NCI-H2227 treated with DMSO at 0.1 percent for 48 hours (cell line): ENCODE measurements around the gene CDH15.

Source experiments
- DNase-seq: peaks from one replicate; lab custom pipeline; 2025; lab: John Stamatoyannopoulos, UW

CDH15 gene, protein sequence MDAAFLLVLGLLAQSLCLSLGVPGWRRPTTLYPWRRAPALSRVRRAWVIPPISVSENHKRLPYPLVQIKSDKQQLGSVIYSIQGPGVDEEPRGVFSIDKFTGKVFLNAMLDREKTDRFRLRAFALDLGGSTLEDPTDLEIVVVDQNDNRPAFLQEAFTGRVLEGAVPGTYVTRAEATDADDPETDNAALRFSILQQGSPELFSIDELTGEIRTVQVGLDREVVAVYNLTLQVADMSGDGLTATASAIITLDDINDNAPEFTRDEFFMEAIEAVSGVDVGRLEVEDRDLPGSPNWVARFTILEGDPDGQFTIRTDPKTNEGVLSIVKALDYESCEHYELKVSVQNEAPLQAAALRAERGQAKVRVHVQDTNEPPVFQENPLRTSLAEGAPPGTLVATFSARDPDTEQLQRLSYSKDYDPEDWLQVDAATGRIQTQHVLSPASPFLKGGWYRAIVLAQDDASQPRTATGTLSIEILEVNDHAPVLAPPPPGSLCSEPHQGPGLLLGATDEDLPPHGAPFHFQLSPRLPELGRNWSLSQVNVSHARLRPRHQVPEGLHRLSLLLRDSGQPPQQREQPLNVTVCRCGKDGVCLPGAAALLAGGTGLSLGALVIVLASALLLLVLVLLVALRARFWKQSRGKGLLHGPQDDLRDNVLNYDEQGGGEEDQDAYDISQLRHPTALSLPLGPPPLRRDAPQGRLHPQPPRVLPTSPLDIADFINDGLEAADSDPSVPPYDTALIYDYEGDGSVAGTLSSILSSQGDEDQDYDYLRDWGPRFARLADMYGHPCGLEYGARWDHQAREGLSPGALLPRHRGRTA

DNA sequence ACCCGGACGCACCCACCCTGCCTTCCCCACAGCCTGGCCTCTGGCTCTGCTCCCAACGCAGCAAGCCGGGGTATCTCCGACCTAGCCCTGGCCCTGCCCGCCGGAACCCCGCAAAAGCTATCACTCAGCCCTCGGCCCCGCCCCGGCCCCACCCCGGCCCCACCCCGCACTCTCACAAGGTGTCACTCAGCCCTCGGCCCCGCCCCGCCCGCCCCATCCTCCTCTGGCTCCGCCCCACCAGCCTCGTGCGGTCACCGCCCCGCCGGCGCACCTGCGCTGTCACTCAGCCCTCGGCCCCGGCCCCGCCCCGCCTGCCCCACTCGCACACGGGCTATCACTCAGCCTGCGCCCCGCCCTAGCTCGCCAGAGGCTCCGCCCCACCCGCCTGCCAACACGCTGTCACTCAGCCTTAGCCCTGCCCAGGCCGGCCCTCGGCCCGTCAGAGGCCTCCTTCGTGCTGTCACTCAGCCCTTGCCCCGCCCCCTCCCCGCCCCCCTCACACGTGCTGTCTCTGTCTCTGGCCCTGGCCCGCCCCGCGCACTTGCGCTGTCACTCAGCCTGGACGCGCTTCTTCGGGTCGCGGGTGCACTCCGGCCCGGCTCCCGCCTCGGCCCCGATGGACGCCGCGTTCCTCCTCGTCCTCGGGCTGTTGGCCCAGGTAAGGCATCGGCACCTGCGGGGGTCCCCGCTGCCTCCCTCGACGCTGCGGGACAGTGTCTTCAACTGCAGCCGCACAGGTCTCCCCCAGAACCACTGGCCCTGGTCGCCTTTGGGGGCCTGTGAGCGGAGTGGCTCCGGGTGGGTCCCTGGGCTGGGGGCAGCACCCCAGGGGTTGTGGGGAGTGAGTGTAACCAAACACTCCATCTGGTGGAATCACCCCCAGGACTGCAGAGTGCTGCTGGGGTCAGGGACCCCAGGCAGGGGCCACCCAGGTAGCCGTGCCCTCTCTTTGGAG lies at the start of gene CDH15:
Gene CDH15, plus strand, starts transcription at position 533 of the 955 bp plus-strand sequence. Its CDS starts 84 bp downstream, at position 617.
- DNase-seq, result peak; percentile 76

DNA sequence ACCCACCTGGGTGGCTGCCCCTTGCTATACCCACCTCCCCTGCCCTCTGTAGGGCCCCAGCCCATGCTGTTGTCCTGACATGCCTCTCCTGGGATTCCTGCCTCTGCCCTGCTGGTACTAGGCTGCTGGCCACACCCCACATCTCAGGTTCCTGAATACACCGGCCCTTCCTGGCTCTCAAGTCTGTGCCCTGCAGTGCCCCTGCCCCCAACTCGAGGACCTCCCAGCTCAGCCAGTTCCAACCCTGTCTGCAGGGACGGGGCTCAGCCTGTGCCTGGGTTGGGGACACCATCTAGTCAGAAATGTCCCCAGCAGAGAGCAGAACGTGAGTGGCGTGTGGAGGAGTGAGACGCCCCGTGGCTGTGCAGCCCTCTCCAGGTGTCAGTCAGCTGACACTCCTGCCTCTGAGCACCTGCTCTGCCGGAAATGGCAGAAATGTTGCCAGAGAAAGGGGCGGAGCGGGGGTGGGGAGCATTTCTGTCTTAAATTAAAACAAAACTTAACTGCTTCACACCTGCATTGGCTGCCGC lies 49.2 kb upstream of the CDH15 start:
- DNase-seq, result no peak

DNA sequence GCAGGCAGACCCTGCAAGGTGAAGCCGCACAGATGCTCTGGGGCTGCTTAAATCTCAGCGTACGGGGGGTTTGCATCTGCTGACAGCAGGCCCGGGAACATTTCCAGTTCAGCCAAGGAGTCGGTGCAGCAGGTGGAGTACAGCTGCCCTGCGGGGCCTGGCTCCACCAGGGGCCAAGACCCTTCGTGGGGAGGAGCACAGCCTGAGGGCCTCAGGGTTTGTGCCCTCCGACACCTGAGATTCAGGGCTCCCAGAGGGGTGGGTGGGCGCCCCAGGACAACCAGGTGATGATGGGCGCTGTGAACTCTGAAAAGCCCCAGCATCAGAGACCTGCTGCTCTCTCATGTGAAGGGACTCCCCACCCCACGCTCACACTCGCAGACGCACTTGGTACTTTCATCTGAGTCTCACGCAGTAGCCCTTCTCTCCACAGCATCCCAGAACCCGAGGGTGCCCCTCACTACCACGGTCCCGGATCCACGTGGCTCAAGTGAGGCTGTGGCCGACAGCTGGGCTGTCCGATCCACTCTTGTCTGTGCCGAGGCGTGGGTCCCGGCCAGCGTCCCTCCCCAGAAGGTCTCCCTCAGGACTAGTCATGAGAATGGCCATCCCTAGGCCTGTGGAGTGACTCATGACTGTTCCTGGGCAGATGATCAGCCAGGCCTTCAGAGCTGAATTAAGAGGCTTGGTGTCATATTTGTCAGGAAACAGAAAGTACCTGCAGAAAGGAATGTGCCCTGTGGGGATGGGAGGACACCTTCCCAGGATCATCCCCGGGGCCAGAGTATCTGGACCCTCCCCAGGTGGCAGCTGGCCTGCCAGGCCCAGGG lies 48.3 kb upstream of the CDH15 start:
- no peak for DNase-seq

DNA sequence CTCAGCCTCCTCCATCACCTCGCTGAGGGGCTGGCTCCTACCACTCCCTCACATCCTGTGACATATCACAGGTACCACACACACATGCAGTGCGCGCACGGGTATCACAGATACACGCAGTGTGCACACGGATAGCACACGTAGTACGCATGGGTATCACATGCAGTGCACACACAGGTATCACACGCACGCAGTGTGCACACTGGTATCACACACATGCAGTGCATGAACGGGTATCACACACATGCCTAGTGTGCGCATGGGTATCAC lies 47.8 kb upstream of the CDH15 start:
- no peak for DNase-seq

DNA sequence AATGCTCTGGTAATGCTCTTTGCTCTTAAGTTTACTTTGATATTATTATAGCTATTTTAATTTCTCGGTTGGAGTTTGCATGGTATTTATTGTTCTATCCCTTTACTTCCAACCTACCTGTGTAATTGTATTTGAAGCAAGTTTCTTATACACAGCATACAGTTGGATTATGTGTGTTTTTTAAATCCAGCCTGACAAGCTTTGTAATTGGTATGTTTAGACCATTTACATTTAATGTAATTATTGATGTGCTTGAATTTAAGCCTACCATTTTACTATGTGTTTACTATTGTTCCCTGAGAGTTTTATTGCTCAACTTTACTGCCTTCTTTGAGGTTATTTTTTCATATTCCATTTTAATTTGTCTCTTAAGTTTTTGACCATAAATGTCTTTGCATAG lies 42.2 kb upstream of the CDH15 start:
- DNase-seq, result no peak

DNA sequence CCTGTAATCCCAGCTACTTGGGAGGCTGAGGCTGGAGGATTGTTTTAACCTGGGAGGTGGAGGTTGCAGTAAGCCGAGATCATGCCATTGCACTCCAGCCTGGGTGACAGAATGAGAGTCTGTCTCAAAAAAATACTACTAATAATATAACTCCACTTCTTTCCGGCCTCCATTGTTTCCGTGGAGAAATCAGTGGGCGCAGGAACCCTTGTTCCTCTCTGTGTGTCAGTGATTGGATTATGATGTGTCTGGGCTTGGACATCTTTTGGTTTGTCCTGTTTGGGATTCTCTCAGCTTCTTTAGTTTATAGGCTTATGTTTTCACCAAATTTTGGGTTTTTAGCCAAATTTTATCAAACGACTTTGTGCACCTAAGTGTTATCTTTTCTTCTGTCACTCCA lies 41.1 kb upstream of the CDH15 start:
- no peak for DNase-seq

DNA sequence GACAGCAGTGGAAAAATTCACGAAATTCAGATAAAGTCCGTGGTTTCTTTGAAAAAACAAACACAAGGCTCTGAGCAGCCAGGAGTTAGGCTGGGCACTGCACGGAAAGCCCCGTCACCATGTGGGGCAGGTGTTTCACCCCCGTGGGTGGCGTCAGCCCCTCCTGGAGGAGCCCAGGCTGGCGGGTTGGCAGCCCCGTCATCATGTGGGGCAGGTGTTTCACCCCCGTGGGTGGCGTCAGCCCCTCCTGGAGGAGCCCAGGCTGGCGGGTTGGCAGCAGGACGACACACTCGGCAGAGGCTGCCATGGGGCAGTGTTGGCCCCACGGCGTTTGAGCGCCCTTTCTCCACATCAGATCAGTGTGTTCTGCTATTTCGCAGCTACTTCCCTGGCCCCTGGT lies 39.8 kb upstream of the CDH15 start:
- DNase-seq, result no peak

DNA sequence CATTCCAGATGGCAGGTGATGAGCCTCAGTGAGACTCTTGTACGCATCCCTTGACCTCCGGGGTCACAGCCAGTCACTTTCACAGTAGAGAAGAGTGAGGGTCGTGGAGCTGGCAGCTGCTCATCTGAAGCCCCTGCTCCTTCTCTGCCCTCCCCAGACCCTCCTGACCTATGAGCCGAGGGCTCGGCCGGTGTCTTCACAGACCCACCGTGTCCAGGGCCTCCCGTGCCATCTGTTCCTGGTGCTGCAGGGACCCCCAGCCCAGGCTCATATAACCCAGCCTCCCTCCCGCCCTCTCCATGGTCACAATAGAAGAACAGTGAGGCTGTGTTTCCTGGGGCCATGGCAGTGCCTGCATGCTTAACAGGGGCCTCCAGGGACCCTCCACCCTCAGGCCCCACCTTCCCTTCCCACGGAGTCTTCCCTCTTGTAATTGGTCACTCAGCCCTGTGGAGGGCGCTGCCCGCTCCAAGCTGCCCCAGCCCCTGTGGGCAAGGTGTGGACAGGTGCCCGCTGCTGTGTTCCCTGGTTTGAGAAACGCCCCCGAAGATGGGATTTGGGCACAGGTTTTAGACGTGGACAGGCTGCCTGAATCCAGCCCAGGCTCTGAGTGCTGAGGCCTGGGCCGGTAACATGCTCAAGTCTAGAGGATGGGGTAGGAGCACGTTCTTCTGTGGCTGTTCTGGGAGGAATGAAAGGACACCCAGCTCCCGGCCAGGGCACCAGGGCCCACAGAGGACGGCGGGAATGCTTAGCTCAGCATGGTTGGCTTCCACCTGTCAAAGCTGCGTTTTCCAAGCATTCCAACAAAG lies 39.1 kb upstream of the CDH15 start:
- DNase-seq, result no peak

DNA sequence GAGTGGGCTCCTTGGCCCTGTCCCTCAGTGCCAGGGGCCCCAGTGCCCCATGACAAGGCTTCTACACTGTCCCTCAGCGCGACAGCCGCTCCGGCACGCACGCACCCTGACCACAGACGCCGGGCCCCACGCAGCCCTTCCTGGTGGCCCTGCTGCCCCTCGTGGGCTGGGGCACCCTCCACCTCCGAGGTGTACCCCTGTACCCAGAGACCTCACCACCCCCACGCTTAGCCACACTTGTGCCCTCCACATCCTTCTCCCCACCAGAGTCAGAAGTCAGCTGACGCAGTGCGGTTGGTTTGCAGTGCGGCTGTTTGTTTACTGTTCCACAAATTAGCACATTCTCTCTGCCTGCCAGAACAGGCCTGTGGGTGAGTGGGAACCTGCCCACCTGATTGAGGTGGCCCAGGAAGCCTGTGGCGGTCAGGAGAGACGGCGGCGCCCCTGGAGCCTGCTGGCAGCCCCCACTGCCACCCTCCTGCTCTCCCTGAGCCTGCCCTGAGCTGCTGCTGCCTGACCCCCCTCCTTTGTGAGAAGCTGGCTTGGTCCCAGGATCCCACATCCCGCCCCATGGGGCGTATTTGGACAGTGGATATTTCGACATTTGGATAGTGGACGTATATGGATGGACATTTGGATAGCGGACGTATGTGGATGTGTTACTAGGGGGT lies 38.0 kb upstream of the CDH15 start:
- DNase-seq, result no peak

DNA sequence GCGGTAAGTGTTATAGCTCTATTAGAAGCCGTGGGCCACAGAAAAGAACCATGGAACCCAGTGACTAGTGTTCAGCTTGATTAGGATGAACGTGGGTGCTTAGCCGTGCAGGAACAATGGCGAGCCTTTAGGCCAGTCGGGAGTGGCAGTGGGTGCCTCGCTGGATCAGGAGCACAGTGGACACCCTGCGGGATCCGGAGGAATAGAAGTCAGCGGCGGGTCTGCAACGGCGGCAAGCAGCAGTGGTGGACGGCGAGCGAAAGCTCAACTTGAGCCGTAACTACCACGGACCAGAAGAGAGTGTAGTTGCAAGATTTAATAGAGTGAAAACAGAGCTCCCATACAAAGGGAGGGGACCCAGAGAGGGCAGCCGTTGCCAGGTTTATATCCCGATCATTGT lies 37.3 kb upstream of the CDH15 start:
- DNase-seq, result no peak

DNA sequence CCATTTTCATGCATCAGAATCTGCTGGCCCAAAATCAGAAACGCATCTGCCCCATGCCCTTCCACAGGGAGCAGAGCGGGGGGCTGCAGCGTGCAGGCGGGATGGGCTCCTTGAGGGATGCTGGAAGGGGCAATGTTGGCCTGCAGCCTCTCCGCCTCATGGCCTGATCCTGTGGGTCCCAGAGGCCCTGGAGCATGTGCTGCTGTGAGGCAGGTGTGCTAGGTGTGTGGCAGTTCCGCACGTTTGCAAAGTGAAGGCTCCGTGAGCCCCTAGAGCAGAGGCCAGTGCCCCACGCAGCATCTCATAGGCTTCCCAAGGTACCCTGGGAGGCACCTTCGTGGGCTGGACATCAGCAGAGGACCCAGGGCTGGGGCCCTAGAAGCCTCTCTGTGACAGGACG lies 36.4 kb upstream of the CDH15 start:
- no peak for DNase-seq

DNA sequence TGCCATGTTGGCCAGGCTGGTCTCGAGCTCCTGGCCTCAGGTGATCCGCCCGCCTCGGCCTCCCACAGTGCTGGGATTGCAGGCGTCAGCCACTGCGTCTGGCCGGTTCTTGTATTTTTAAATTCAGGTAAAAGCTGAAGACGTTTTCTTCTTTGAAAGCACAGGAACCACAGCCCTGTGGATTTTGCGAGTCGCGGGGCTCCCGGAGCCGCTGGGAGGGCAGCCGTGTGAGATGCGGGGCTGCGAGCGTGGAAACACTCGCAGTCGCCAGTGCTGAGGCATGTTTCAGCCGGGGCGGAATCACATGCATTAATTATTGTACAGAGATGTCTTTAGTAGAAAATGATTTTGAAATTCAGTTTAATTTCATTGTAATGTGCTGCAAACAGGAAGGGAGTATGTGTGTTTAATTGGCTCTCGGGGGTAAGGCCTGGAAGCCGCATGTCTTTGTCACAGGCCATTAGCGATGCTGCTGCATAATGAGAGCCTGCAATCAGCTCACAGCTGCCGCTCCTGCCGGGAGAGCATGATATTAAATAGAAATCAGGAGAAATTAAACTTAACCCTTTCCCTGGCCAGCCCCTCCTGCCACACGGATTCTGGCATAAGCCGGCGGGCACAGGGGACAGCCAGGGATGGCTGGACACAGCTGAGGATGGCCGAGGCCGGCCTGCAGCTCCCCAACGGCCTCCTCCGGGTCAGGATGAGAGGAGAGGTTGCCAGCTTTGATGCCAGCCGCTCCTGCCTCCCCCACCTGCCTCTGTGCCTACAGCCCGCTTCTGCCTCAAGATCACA lies 35.4 kb upstream of the CDH15 start:
- DNase-seq, result no peak

DNA sequence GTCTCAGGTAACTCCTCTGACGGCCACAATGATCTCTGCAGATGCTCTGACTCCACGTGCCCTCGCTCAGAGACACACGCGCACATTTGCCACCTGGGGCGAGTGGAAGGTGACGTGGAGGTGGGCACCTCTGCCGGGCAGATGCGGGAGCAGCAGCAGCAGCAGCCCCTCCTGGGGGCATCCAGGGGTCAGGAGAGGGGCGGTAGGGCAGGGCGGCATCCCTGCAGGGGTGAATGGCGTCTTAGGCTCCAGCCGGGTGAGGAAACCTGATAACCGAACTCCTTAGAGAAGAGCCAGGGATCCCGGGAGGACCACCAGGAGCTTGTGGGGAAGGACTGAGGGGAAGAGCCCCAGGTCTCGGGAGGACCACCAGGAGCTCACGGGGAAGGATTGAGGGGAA lies 34.6 kb upstream of the CDH15 start:
- DNase-seq, result no peak

DNA sequence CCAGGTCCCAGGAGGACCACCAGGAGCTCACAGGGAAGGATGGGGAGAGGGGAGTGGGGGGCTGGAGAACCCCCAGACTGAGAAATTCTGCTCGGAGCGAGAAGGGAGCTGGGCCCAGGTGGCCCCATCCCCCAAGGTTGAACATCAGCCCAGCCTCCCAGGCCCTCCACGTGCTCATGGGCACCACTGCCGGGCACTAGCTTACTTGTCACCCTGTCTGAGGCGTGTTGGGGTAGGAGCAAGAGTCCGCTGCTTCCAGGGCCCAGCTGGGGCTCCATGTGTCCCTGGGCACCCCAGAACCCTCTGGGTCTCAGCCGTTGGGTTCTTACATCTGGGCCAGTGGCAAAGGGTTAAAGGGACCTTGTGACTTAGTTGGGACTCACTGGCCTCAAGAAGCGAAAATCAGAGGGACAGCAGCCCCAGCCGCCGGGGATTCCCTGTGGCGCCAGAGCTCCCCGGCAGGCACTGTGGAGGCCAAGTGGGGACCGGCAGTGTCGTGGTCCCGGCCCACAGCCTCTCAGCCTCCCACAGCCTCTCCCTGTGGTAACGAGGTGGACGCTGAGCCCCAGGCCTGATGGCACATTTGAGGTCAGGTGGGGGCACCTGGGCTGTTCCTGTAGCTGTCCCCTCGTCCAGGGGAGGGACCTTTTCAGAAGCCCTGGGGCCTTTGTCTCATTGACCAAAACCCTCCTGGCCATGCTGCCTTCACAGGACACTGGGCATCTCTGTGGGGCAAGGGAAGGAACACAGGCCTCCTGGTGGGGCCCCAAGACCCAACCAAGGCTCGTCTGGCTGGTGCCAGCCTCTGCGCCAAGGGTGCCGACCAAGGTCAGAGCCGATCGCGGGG lies 33.7 kb upstream of the CDH15 start:
- no peak for DNase-seq

DNA sequence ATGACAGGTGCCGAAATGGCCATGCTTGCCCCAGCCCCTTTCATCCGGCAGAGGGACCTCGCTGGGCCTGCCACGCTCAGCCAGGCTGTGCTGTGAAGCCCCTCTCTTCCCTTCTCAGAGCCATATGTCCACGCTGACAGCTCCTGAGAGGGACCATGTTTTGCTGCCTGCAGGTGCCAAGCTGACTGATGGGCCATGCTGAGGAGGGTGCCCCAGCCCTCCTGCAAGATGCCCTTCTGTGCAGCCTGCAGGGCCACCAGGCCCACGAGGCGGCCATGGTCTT lies 33.1 kb upstream of the CDH15 start:
- DNase-seq, result no peak

DNA sequence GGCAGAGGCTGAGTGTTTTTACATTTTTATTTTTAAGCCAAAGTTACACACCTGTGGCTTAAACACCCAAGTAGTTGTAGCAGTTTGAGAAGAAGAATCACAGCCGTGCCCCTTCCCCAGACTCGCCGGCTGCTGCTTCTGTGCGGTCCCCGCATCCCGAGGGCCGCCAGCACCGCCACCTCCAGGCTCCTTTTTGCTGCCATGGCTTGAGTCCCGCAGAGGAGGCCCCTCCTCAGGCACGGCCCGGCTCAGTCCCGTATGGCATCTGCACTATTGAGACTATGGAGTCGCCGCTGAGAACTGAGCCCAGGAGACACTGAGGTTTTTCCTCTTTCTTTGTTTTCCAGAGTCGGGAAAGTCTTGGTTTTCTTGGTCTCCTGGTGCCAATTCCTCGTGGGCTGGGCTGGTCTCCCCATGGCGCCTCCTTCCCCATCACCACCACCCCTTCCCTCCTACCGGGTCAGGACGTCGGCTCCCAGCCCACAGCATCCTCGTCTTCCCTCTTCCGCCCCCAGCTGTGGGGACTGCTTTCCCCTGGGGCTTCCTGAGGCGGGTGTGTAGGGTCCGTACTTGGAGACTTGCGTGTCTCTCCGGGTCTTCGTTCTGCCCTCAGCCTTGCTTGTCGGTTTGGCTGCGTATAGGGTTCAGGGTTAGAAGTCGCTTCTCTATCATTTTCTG lies 32.6 kb upstream of the CDH15 start:
- no peak for DNase-seq

DNA sequence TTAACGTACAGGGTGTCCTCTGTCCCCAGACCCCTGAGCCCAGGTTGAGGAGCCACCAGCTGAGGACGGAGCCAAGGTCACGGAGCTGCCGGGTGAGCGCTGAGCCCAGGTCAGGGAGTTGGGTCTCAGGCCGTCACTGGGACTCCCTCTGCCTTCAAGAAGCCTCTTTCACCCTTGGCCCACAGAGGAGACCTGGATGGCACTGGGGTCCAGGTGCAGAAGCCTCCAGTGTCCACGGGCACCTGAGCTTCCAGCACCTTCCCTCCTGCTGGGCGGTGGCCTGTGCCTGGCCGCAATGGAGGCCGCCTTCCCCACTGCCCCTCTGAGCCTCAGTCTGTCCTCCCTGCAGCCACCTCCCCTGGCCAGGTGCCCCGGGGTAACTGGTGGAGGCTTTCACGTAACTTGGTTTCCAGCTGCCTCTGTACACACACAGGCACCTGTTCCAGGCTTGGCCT lies 31.6 kb upstream of the CDH15 start:
- DNase-seq, result no peak

DNA sequence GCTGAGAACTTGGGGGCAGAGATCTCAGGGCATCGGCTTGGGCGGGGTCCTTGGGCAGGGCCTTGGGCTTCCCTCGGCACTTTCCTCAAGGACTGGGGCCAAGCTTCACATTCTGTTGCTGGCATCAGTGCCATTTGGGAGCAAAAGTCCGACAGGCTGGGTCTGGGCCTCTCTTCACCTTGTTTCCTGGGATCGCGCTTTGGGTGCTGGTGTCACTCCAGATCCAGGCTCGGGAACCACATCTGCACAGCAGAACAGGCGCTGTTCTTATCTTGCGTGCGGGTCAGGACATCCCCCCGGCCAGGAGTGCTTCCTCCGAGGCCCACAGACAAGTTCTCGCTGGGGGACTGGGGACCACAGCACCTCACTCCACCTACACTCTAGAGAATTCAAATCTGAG lies 31.1 kb upstream of the CDH15 start:
- no peak for DNase-seq
